Stimulated activated naive CD8-positive, alpha-beta T cell treated with anti-CD3 and anti-CD28 coated beads, Interleukin-15, Interleukin-2, amounts not matched to agents 100 U/mL and 50 U/mL, for 24 hours (primary cell): ENCODE data around the gene CYTH3.
"Not testable (repeated sequence)": the region's sequence is repeated elsewhere in the genome, so short reads cannot be mapped to it uniquely, and the experiment has no call there.

Experiments used
- ATAC-seq: fragments of 150-1000 bp; cut with Tn5 transposase; one replicate; pipeline ENCODE4 v1.10.0; 2021
- DNase-seq: peaks from one replicate; pipeline ENCODE4 v3.0.0; 2021

The CYTH3 gene, protein sequence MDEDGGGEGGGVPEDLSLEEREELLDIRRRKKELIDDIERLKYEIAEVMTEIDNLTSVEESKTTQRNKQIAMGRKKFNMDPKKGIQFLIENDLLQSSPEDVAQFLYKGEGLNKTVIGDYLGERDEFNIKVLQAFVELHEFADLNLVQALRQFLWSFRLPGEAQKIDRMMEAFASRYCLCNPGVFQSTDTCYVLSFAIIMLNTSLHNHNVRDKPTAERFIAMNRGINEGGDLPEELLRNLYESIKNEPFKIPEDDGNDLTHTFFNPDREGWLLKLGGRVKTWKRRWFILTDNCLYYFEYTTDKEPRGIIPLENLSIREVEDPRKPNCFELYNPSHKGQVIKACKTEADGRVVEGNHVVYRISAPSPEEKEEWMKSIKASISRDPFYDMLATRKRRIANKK

DNA sequence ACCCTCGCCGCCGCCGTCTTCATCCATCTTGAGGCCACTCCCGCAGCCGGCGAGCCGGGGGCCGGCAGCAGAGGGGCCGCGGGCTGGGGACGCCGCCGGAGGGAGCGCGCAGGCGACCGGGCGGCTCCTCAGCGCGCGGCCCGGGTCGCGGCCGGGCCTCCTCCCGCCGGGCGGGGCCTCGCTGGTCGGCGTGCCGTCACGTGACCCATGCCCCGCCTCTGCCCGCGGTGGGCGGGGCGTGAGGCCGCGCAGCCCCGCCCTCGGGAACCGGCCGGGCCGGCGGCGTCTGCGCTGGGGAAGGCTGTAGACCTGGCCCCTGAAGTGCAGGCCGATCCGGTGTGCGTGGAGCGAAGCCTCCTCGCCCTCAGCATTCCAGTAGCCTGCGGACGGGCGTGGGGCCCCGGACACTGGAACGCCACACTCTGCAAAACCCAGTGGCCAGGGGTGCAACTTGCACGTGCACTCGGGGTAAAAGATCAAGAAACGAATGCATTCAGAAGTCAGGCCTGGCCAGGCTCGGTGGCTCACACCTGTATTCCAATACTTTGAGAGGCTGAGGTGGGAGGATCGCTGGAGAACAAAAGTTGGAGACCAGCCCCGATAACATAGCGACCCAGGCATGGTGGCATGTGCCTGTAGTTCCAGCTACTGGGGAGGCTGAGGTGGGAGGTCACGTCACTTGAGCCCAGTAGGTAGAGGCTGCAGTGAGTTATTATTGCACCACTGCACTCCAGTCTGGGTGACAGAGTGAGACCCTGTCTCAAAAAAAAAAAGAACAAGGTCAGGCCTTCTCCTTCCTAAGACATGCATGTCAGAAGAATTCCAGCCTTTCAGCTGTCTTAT, at the start of gene CYTH3:
Gene CYTH3, minus strand, starts transcription at position 144 of the 843 bp plus-strand sequence. Its CDS starts 117 bp downstream, at position 27.
- ATAC-seq = peak; percentile 91

DNA sequence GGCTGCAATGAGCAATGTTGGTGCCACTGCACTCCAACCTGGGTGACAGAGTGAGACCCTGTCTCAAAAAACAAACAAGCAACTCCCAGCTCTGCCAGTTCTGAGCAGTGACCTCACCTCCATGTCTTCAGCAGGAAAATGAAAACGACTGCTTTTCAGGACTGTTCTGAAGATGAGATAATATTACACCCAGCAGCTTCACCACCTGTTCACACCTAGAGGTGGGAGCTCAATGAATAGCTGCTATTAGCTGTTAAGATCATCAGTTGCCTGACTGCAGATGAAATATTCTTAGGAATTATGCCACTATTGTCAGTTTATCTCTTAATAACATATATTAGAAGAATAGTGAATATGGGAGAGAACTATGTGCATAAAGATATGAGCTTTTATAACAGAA, 48.4 kb upstream of the CYTH3 start:
- ATAC-seq (no peak), DNase-seq (no peak)

More for the DNA sequence above, at the start of gene CYTH3:
- peak; percentile 82 for DNase-seq

DNA sequence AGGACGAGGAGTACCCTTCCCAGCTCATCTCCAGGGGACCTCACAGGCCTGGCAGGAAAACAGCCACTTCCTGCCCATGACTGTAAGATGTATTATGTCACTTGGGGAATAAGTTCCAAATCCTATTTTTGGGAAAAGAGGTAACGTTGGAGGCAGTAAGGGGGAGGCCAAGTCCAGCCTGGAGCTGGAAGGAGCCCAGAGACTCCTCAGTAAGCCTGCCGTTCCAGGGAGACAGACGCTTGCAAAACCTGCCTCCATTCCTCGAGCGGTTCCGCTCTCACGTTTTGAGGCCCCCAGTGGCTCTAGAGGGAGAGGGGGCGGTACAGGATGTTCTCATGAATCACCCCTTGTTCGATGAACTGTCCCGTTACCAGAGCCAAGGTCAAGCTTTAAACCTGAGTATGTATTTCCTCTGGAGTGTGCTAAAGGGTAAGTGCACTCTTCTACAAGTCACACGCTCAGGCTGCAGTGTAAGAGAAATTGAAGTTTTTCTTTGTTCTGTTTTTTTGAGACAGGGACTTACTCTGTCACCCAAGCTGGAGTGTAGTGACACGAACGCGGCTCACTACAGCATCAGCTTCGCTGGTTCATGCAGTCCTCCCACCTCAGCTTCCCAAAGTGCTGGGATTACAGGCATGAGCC, 45.5 kb upstream of the CYTH3 start:
- DNase-seq (peak; percentile 23), ATAC-seq (peak; percentile 89)

DNA sequence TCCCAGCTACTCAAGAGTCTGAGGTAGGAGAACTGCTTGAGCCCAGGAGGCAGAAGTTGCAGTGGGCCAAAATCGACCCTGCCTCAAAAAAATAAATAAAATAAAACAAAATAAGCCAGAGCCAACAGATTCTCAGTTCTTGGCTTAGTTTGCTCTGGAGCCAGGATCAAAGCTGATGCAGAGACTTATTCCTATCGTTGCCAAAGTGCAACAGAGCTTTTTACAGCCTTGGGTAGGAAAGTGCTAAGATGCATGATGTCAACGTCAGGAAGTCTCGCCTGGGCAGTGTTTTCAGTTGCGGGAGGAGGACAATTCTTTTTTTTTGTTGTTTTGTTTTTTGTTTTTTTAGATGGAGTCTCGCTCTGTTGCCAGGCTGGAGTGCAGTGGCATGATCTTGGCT, 43.8 kb upstream of the CYTH3 start:
- DNase-seq (no peak), ATAC-seq (no peak)

DNA sequence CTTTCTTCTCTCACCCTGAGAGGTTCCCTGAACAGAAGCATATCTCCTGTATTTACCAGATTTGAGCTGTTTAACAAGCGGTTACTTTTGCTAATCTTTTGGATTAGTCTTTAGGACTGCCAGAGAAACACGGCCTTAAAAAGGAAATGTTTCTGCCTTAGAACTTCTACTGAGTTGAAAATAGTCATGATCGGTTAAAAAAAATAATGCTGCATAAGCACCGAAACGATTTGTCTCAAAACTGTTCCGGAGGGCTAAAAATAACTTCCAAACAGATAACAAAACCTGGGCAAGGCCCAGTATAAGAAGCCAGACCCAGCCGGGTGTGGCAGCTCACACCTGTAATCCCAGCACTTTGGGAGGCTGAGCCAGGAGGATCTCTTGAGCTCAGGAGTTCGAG, 43.3 kb upstream of the CYTH3 start:
- ATAC-seq (no peak), DNase-seq (no peak)

DNA sequence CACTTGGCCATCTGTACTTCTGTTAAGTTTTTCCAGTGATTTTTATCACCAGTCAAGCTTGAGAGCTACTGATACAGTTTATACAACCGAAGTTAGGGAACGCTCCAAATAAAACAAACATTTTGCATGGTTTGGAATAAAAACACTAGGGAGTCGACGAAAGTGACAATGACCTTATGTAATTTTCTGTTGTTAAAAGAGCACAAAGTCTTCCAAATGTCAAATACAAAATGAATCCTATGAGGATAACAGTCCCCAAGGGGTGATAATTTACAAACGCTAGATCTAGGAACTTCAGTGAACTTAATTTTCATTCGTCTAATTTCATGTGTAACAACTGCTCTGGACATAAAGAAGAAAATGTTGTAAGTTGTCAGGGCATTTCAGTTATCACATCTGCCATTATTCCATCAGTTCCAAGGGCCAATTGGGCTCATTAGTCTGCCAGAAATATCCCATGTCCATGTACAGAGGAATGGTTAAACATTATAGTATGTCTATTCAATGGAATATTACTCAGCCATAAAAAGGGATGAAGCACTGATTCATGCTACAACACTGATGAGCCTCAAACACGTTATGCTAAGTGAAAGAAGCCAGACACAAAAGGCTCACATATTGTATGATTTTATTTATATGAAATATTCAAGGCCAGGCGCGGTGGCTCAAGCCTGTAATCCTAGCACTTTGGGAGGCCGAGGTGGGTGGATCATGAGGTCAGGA, 38.0 kb upstream of the CYTH3 start:
- ATAC-seq (no peak), DNase-seq (no peak)

DNA sequence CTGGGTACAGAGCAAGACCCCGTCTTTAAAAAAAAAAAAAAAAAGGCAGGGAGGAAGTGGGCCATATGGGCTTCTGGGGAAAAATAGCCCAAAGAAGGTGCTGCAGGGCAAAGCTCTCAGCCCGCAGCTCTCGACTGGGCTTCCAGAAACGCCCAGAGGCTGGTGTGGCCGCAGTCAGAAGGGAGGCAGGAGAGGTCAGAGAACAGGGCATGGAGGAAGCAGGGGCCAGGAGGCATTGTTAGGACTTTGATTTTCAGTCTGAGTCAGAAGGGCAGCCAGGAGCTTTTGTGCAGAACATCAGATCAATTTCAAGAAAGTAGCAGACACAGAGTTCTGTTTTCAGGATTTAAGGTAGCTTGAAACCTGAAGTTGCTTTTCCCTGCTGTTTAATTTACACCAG, 35.3 kb upstream of the CYTH3 start:
- DNase-seq (no peak), ATAC-seq (no peak)

DNA sequence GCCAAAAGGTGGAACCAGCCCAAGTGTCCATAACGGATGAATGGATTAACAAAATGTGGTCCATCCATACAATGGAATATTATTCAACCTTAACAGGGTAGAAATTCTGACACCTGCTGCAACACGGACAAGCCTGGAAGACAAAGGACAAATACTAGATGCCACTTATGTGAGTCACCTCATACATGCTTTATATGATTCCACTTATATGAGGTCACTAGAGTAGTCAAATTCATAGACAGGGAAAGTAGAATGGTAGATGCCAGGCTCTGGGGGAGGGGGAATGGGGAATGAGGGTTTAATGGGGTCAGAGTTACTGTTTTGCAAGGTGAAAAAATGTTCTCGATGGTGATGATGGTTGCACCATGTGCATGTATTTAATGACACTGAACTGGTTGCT, 34.0 kb upstream of the CYTH3 start:
- DNase-seq (no peak), ATAC-seq (no peak)

DNA sequence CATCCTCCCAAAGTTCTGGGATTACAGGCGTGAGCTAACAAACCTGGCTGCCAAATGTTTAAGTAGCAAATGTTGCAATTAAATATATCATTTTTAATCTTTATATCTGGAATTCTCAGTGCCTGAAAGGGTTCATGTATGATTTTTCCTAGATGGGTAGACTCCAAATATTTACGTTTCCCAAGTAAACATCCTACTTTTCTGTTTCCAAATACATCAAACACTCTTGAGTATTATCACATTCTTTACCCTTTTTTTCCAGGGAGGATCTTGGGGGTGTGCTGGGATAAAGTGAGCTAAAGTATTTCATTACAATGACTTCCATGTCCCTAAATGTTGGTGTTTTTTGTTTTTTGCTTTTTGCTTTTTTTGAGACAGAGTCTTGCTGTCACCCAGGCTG, 32.9 kb upstream of the CYTH3 start:
- no peak for DNase-seq
- ATAC-seq = no peak

DNA sequence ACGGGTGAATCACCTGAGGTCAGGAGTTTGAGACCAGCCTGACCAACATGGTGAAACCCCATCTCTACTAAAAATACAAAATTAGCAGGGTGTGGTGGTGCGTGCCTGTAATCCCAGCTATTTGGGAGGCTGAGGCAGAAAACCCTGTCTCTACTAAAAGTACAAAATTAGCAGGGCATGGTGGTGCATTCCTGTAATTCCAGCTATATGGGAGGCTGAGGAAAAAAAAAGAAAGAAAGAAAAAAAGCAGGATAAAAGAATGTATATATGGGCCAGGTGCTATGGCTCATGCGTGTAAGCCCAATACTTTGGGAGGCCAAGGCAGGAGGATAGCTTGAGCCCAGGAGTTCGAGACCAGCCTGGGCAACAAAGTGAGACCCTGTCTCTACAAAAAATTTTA, 29.0 kb upstream of the CYTH3 start:
- not testable (repeated sequence) for ATAC-seq, DNase-seq

DNA sequence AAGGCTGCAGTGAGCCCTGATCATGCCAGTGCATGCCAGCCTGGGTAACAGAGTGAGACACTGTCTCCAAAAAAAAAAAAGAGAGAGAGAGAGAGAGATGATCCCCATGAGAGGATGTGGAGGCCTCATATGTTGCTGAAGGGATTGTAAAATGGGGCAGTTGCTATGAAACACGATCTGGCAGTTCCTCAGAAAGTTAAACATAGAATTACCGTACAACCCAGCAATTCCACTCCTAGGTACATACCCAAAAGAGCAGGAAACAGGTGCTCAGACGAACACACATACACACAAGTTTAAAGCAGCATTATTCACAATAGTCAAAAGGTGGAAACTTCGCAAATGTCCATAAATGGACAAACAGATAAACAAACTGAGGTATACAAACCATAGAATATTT, 27.4 kb upstream of the CYTH3 start:
- no peak for ATAC-seq
- DNase-seq = no peak

DNA sequence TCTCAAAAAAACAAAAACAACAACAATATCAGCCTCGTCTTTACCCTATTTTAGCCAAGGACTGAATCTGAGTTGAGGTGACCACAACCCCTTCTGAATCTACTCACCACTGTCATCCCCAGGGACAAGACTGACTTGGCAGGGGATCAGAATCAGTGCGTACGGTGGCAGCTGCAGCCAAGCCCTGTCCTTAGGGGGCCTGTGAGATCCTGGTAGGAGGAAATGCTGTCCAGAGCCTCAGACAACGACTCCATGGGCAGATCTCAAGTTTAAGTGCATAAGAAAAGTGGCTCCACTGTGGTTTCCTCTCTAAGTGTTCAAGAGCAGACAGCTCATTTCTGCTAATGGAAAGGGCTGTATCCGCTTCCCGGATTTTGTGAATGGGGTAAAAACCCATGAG, 22.4 kb upstream of the CYTH3 start:
- ATAC-seq (no peak), DNase-seq (no peak)

DNA sequence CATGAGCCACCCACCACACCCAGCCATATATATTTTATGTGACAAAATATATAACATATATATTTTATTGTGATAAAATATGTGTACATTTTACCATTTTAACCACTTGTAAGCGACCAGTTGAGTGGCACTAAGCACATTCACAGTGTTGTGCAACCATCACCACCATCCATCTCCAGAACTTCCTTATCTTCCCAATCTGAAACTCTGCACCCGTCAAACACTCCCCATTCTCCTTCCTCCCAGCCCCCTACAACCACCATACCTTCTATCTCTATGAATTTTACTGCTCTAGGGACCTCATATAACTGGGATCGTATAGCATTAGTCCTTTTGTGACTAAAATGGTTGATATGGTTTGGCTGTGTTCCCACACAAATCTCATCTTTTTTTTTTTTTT, 20.8 kb upstream of the CYTH3 start:
- ATAC-seq (no peak), DNase-seq (no peak)

DNA sequence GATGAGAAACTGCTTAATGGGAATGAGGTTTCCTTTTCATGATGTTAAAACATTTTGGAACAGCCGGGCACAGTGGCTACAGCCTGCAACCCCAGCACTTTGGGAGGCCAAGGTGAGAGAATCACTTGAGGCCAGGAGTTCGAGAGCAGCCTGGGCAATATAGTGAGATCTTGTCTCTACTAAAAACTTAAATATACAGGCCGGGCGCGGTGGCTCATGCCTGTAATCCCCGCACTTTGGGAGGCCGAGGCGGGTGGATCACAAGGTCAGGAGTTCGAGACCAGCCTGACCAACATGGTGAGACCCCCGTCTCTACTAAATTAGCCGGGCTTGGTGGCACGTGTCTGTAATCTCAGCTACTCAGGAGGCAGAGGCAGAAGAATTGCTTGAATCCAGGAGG, 19.5 kb upstream of the CYTH3 start:
- ATAC-seq, DNase-seq: not testable (repeated sequence)

DNA sequence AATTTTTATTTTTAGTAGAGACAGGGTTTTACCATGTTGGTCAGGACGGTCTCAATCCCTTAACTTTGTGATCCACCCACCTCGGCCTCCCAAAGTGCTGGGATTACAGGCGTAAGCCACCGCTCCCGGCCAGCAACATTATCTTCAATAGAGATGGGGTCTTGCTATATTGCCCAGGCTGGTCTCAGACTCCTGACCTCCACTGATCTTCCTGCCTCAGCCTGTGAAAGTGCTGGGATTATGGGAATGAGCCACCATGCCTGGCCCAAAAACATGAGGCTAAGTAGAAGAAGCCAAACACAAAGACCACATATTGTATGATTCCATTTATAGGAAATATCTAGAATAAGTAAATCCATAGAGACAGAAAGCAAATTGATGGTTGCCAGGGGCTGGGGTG, 19.1 kb upstream of the CYTH3 start:
- DNase-seq = no peak
- ATAC-seq = no peak

DNA sequence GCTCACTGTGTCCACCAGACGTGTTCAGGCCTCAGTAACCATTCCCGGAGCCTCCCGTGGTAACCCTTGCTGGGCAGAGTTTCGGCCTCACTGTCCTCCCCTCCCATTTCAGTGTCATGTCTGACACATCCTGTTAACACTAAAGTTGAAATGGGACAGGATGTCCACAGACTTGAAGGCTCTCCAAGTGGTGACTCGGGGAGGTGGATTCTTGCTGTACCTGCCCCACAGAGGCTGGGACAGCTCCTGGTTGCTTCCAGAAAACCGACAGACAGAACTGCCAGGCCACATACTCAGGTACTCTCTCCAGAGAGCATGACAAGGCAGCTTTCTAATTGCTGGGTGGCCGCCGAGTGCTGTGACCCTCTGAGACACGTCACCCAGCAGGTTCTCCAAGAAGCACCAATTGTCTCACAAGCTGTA, 17.9 kb upstream of the CYTH3 start:
- DNase-seq = no peak
- ATAC-seq = no peak

DNA sequence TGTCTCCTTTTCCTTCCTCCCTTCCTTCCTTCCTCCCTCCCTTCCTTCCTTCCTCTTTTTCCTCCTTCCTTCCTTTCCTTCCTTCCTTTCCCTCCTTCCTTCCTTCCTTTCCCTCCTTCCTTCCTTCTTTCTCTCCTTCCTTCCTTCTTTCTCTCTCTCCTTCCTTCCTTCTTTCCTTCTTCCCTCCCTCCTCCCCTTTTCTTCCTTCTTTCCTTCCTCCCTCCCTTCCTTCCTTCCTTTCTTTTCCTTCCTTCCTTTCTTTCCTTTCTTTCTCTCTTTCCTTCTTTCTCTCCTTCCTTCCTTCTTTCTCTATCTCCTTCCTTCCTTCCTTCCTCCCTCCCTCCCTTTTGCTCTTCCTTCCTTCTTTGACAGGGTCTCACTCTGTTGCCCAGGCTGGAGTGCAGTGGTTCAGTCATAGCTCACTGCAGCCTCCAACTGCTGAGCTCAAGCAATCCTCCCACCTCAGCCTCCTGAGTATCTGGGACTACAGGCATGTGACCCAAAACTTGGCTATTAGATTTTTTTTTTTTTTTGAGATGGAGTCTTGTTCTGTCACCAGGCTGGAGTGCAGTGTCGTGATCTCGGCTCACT, 15.9 kb upstream of the CYTH3 start:
- no peak for ATAC-seq

DNA sequence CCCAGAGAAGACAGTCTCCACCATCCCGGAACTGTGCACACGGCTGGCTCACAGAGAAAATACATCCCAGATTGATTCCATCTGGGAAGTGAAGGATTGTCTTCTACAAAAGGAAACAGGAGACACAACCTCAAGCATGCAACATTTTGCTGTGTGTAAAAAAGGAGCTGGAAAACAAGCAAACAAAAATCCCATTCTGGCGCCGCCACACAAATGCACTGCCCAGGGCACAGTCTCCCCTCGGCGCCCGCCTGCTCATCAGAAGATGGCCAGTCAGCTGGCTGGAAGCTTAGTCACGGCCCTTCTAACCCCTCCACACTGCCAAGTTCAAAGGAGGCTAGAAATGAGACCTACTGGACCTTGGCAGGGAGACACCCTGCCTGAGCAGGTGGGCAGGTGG, 14.1 kb upstream of the CYTH3 start:
- ATAC-seq (no peak), DNase-seq (no peak)

More for the DNA sequence above, 15.9 kb upstream of the CYTH3 start:
- no peak for DNase-seq

DNA sequence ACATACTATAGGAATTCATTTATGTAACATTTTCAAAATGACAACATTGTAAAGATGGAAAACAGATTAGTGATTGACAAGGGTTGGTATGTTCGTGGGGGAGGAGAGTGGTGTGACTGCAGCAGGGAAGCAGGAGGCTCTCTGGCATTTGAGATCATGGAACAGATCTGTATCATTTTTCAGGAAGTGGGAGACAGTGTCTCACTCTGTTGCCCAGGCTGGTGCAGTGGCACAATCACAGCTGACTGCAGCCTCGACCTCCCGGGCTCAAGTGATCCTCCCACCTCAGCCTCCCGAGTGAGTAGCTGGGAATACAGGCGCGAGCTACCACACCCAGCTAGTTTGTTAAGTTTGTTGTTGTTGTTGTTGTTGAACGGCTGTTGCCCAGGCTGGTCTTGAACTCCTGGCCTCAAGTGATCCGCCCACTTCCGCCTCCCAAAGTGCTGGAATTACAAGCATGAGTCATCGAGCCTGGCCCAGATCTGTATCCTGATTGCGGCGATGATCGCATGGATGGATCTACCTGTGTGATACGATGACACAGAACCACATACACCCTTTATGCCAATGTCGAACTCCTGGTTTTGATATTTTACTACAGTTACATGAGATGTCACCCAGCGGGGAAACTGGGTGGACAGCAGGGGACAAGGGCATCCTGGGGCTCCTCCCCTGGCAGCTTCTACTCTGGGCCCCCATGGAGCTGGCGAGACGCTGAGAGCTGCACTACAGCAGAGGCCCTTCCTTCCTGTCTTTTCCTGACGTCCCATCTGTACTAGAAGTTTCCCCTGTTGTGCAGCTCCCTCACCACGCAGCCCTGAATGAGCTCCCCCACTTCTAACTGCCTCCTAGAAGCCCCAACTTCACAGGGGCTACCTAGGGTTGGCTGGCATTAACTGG, 12.3 kb upstream of the CYTH3 start:
- ATAC-seq (no peak), DNase-seq (no peak)

DNA sequence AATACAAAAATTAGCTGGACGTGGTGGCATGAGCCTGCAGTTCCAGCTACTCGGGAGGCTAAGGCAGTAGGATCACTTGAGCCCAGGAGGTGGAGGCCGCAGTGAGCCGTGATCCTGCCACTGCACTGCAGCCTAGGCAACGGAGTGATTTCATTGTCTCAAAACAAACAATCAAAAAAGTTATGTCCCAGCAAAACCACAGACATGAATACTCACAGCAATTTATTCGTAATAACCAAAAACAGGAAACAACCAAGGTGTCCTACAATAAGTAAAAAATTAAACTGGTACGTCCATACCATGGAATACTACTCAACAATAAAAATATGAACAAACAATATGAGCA, 11.6 kb upstream of the CYTH3 start:
- no peak for ATAC-seq
- no peak for DNase-seq
